BLaER1 treated with 17β-estradiol and CSF1 and Interleukin-3, amounts not matched to agents 10 nM and 100 nM (cell line): ENCODE results near the gene GOLPH3.

Experiments
- H3K27ac ChIP-seq, 11 experiments: shearing (Covaris generic); formaldehyde crosslinking; 2 replicates each; pipeline ENCODE4 v1.8.1; 2022
- H3K27me3 ChIP-seq, 11 experiments: shearing (Covaris generic); formaldehyde crosslinking; 2 replicates each; pipeline ENCODE4 v1.8.1; 2022
- H3K36me3 ChIP-seq, 11 experiments: shearing (Covaris generic); formaldehyde crosslinking; 2 replicates each; pipeline ENCODE4 v1.8.1; 2022
- H3K4me1 ChIP-seq, 10 experiments: shearing (Covaris generic); formaldehyde crosslinking; 2 replicates each; pipeline ENCODE4 v1.8.1; 2022
- H3K4me2 ChIP-seq, 11 experiments: shearing (Covaris generic); formaldehyde crosslinking; 2 replicates each; pipeline ENCODE4 v1.8.1; 2022
- H3K4me3 ChIP-seq, 10 experiments: shearing (Covaris generic); formaldehyde crosslinking; 2 replicates each; pipeline ENCODE4 v1.8.1; 2022
- H3K9ac ChIP-seq, 11 experiments: shearing (Covaris generic); formaldehyde crosslinking; 2 replicates each; pipeline ENCODE4 v1.8.1; 2022
- H3K9me3 ChIP-seq, 11 experiments: shearing (Covaris generic); formaldehyde crosslinking; replicated peaks in 1 of 11; 2 replicates each; pipeline ENCODE4 v1.8.1; 2022
- H4K20me1 ChIP-seq, 11 experiments: shearing (Covaris generic); formaldehyde crosslinking; 2 replicates each; pipeline ENCODE4 v1.8.1; 2022
- Cebpa-rat ChIP-seq, 11 experiments: shearing (Covaris generic); IDR thresholded peaks; 2 replicates each; pipeline ENCODE4 v1.8.1; 2022

GOLPH3 gene

GRCh38 chr5:32163053-32163452 is 11.1 kb downstream of the GOLPH3 start:
- Histone ChIP-seq H3K4me2 (peak overlapping the region in 2 of 11 experiments; percentile 43 to 74; a peak in 3 of 22 replicates), H3K9me3 (peaks cover 0 to 25% (median 9%) of the 10 kb centered on the region in 11 experiments; a peak in 13 of 22 replicates)

GRCh38 chr5:32160228-32160627 is 13.9 kb downstream of the GOLPH3 start:
- peak overlapping the region in 1 of 11 experiments; percentile 29; a peak in 1 of 22 replicates for H3K9ac ChIP-seq
- peak overlapping the region in 1 of 11 experiments; percentile 42; a peak in 1 of 22 replicates for H3K4me2 ChIP-seq
- H3K9me3 ChIP-seq = peaks cover 0 to 32% (median 9%) of the 10 kb centered on the region in 11 experiments; a peak in 14 of 22 replicates
- H3K4me1 ChIP-seq = peaks cover 0 to 71% (median 8%) of the 10 kb centered on the region in 10 experiments; a peak in 10 of 20 replicates
- TF ChIP-seq Cebpa-rat (IDR thresholded peaks at IDR 0.05) = no peak
- H3K27me3 ChIP-seq = no peaks in the 10 kb centered on the region
- H3K4me3 ChIP-seq = no peak overlapping the region
- H3K36me3 ChIP-seq = peaks cover 63 to 97% (median 84%) of the 10 kb centered on the region in 11 experiments
- H4K20me1 ChIP-seq = peaks cover 86 to 100% (median 100%) of the 10 kb centered on the region in 11 experiments
- H3K27ac ChIP-seq = no peak overlapping the region

More at GRCh38 chr5:32163053-32163452, 11.1 kb downstream of the GOLPH3 start:
- Histone ChIP-seq H4K20me1 (peaks cover 83 to 100% (median 99%) of the 10 kb centered on the region in 11 experiments), H3K27me3 (no peaks in the 10 kb centered on the region), H3K4me3 (no peak overlapping the region), H3K36me3 (peaks cover 66 to 100% (median 89%) of the 10 kb centered on the region in 11 experiments), H3K9ac (no peak overlapping the region), H3K27ac (peak overlapping the region in 1 of 11 experiments; percentile 26; a peak in 1 of 22 replicates), H3K4me1 (peaks cover 0 to 74% (median 12%) of the 10 kb centered on the region in 10 experiments; a peak in 10 of 20 replicates)
- TF ChIP-seq Cebpa-rat (IDR thresholded peaks at IDR 0.05) = no peak

- peaks cover 0 to 71% (median 5%) of the 10 kb centered on the region in 10 experiments; a peak in 10 of 20 replicates for H3K4me1 ChIP-seq
- H3K27ac ChIP-seq = no peak overlapping the region
- H3K27me3 ChIP-seq = no peaks in the 10 kb centered on the region
- peak overlapping the region in 1 of 11 experiments; percentile 42; a peak in 1 of 22 replicates for H3K4me2 ChIP-seq
- H3K9me3 ChIP-seq = peaks cover 0 to 32% (median 9%) of the 10 kb centered on the region in 11 experiments; a peak in 13 of 22 replicates
- no peak for TF ChIP-seq Cebpa-rat (IDR thresholded peaks at IDR 0.05)
- H4K20me1 ChIP-seq = peaks cover 87 to 100% (median 100%) of the 10 kb centered on the region in 11 experiments
- H3K36me3 ChIP-seq = peaks cover 61 to 97% (median 86%) of the 10 kb centered on the region in 11 experiments
- H3K9ac ChIP-seq = no peak overlapping the region
- H3K4me3 ChIP-seq = no peak overlapping the region
These were observed 14.6 kb downstream of the GOLPH3 start for GRCh38 chr5:32159328-32160072.

DNA sequence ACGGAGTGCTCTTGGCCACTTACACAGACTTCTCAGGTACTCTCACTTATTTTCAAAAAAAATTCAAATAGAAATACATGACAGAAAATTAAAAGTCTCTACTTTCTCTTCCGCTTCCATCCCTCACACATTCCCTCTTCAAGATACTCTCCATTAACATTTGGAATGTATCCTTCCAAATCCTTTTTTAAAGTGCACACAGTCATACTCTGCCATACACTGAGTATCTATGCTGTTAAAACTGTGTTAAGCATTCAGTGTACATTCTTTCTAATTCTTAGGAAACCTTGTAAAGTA is 15.5 kb downstream of the GOLPH3 start:
- Histone ChIP-seq H4K20me1 (peaks cover 86 to 100% (median 100%) of the 10 kb centered on the region in 11 experiments), H3K4me3 (no peak overlapping the region), H3K27me3 (no peaks in the 10 kb centered on the region), H3K36me3 (peaks cover 61 to 97% (median 85%) of the 10 kb centered on the region in 11 experiments), H3K4me1 (peaks cover 0 to 71% (median 0%) of the 10 kb centered on the region in 10 experiments; a peak in 6 of 20 replicates), H3K27ac (no peak overlapping the region), H3K9me3 (peaks cover 0 to 32% (median 13%) of the 10 kb centered on the region in 11 experiments; a peak in 13 of 22 replicates), H3K9ac (0 out of 22 replicates have a peak overlapping the region, but pooled peaks of 1 of the 11 experiments have one; percentile 24), H3K4me2 (peak overlapping the region in 1 of 11 experiments; percentile 47; a peak in 3 of 22 replicates)
- no peak for TF ChIP-seq Cebpa-rat (IDR thresholded peaks at IDR 0.05)

GRCh38 chr5:32157078-32157477 is 17.0 kb downstream of the GOLPH3 start:
- H4K20me1 ChIP-seq = peaks cover 78 to 100% (median 100%) of the 10 kb centered on the region in 11 experiments
- TF ChIP-seq Cebpa-rat (IDR thresholded peaks at IDR 0.05) = no peak
- H3K4me2 ChIP-seq = no peak overlapping the region

GRCh38 chr5:32156635-32157034 is 17.5 kb downstream of the GOLPH3 start:
- no peak overlapping the region for H3K9ac ChIP-seq
- peaks cover 0 to 28% (median 7%) of the 10 kb centered on the region in 11 experiments; a peak in 9 of 22 replicates for H3K9me3 ChIP-seq
- peaks cover 58 to 97% (median 85%) of the 10 kb centered on the region in 11 experiments for H3K36me3 ChIP-seq
- H3K27me3 ChIP-seq = no peaks in the 10 kb centered on the region
- TF ChIP-seq Cebpa-rat (IDR thresholded peaks at IDR 0.05) = no peak
- H3K27ac ChIP-seq = no peak overlapping the region
- peaks cover 0 to 68% (median 0%) of the 10 kb centered on the region in 10 experiments; a peak in 4 of 20 replicates for H3K4me1 ChIP-seq
- H4K20me1 ChIP-seq = peaks cover 83 to 100% (median 100%) of the 10 kb centered on the region in 11 experiments
- H3K4me2 ChIP-seq = no peak overlapping the region
- H3K4me3 ChIP-seq = no peak overlapping the region

More at GRCh38 chr5:32157078-32157477, 17.0 kb downstream of the GOLPH3 start:
- H3K27ac ChIP-seq = no peak overlapping the region
- no peak overlapping the region for H3K4me3 ChIP-seq
- peaks cover 0 to 32% (median 7%) of the 10 kb centered on the region in 11 experiments; a peak in 13 of 22 replicates for H3K9me3 ChIP-seq
- no peaks in the 10 kb centered on the region for H3K27me3 ChIP-seq
- peaks cover 0 to 68% (median 0%) of the 10 kb centered on the region in 10 experiments; a peak in 4 of 20 replicates for H3K4me1 ChIP-seq
- no peak overlapping the region for H3K9ac ChIP-seq
- peaks cover 58 to 97% (median 85%) of the 10 kb centered on the region in 11 experiments for H3K36me3 ChIP-seq

DNA sequence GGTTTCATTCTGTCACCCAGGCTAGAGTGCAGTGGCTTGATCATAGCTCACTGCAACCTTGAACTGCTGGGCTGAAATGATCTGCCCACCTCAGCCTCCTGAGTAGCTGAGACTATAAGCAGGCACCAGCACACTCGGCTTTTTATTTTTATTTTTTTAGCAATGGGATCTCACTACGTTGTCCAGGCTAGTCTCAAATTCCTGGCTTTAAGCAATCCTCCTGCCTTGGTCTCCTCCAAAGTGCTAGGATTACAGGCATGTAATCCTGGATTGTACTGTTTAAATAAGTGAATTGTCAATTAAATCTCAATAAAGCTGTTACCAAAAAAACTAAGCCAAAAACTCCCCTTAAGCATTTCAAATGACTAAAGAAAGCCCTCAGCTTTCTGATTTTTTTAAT is 18.9 kb downstream of the GOLPH3 start:
- H3K27me3 ChIP-seq = no peaks in the 10 kb centered on the region
- H3K9me3 ChIP-seq = peaks cover 0 to 28% (median 7%) of the 10 kb centered on the region in 11 experiments; a peak in 8 of 22 replicates
- no peak overlapping the region for H3K27ac ChIP-seq
- H3K4me1 ChIP-seq = peaks cover 0 to 78% (median 0%) of the 10 kb centered on the region in 10 experiments; a peak in 5 of 20 replicates
- no peak overlapping the region; a peak in 1 of 22 replicates for H3K4me2 ChIP-seq
- peaks cover 78 to 100% (median 100%) of the 10 kb centered on the region in 11 experiments for H4K20me1 ChIP-seq
- H3K4me3 ChIP-seq = no peak overlapping the region
- TF ChIP-seq Cebpa-rat (IDR thresholded peaks at IDR 0.05) = no peak
- no peak overlapping the region for H3K9ac ChIP-seq
- H3K36me3 ChIP-seq = peaks cover 50 to 92% (median 79%) of the 10 kb centered on the region in 11 experiments

GRCh38 chr5:32153723-32154122 is 20.4 kb downstream of the GOLPH3 start:
- H3K27me3 ChIP-seq = no peaks in the 10 kb centered on the region
- H3K9me3 ChIP-seq = peaks cover 0 to 29% (median 16%) of the 10 kb centered on the region in 11 experiments; a peak in 13 of 22 replicates
- no peak overlapping the region for H3K27ac ChIP-seq
- no peak overlapping the region for H3K9ac ChIP-seq
- H3K4me1 ChIP-seq = peaks cover 0 to 72% (median 0%) of the 10 kb centered on the region in 10 experiments; a peak in 5 of 20 replicates
- H3K36me3 ChIP-seq = peaks cover 48 to 89% (median 79%) of the 10 kb centered on the region in 11 experiments
- TF ChIP-seq Cebpa-rat (IDR thresholded peaks at IDR 0.05) = no peak
- H4K20me1 ChIP-seq = peaks cover 74 to 100% (median 99%) of the 10 kb centered on the region in 11 experiments
- H3K4me2 ChIP-seq = no peak overlapping the region; a peak in 1 of 22 replicates
- no peak overlapping the region for H3K4me3 ChIP-seq
